ENCODE results near the gene CFAP20. TPM values are rescaled to one million over a fixed set of nuclear protein-coding genes. Genes with fewer than 3 reads are reported as not detected.
"Not testable (repeated sequence)": the region's sequence is repeated elsewhere in the genome, so short reads cannot be mapped to it uniquely, and the experiment has no call there.

Gene CFAP20
- total and polyA plus RNA-seq, 5 donors from 2014 or later = 41.9 to 147 (median 52.3) TPM

- not testable (repeated sequence) for H3K4me3 ChIP-seq (ENCODE audit: low read depth, low read length); H3K36me3 ChIP-seq (ENCODE audit: control insufficient read depth, insufficient read depth, low read length); H3K27ac ChIP-seq (ENCODE audit: insufficient read depth, low read length, poor library complexity, severe bottlenecking); DNase-seq; H3K4me3 Mint-ChIP-seq; H3K9me3 Mint-ChIP-seq; H3K4me1 Mint-ChIP-seq; H3K9me3 ChIP-seq (ENCODE audit: control insufficient read depth in 2 of 2, low read length in 2 of 2); H3K27me3 Mint-ChIP-seq; H3K36me3 Mint-ChIP-seq; H3K27me3 ChIP-seq (ENCODE audit: control insufficient read depth, insufficient read depth, low read length); H3K27ac Mint-ChIP-seq; H3K4me1 ChIP-seq (ENCODE audit: control insufficient read depth, insufficient read depth, low read length, poor library complexity, severe bottlenecking); ATAC-seq (ENCODE audit: low read depth in 2 of 2)
Measured at GRCh38 chr16:58073086-58073485, 56.1 kb downstream of the CFAP20 start.

- H3K4me3 ChIP-seq (ENCODE audit: low read depth, low read length); H3K27me3 ChIP-seq (ENCODE audit: control insufficient read depth, insufficient read depth, low read length); H3K27ac ChIP-seq (ENCODE audit: insufficient read depth, low read length, poor library complexity, severe bottlenecking); DNase-seq; H3K9me3 ChIP-seq (ENCODE audit: control insufficient read depth in 2 of 2, low read length in 2 of 2); H3K27me3 Mint-ChIP-seq; H3K4me1 ChIP-seq (ENCODE audit: control insufficient read depth, insufficient read depth, low read length, poor library complexity, severe bottlenecking); H3K27ac Mint-ChIP-seq; H3K9me3 Mint-ChIP-seq; H3K36me3 Mint-ChIP-seq; H3K4me3 Mint-ChIP-seq; ATAC-seq (ENCODE audit: low read depth in 2 of 2); H3K36me3 ChIP-seq (ENCODE audit: control insufficient read depth, insufficient read depth, low read length); H3K4me1 Mint-ChIP-seq: not testable (repeated sequence)
Measured at GRCh38 chr16:58072134-58072533, 57.0 kb downstream of the CFAP20 start.

GRCh38 chr16:58070585-58070984, 58.6 kb downstream of the CFAP20 start:
- ATAC-seq (ENCODE audit: low read depth in 2 of 2) = no peak
- DNase-seq = no peak
- no peak overlapping the region for H3K4me3 ChIP-seq (ENCODE audit: low read depth, low read length)
- no peaks in the 10 kb centered on the region for H3K9me3 ChIP-seq (ENCODE audit: control insufficient read depth in 2 of 2, low read length in 2 of 2)
- H3K36me3 ChIP-seq (ENCODE audit: control insufficient read depth, insufficient read depth, low read length) = no peaks in the 10 kb centered on the region
- Mint-ChIP-seq H3K27ac (no peak overlapping the region), H3K27me3 (peaks cover 7% of the 10 kb centered on the region), H3K4me1 (no peaks in the 10 kb centered on the region), H3K36me3 (no peaks in the 10 kb centered on the region), H3K4me3 (no peak overlapping the region), H3K9me3 (peaks cover 0 to 3% (median 0%) of the 10 kb centered on the region in 7 donors)
- H3K27me3 ChIP-seq (ENCODE audit: control insufficient read depth, insufficient read depth, low read length) = no peaks in the 10 kb centered on the region
- no peaks in the 10 kb centered on the region for H3K4me1 ChIP-seq (ENCODE audit: control insufficient read depth, insufficient read depth, low read length, poor library complexity, severe bottlenecking)
- no peak overlapping the region for H3K27ac ChIP-seq (ENCODE audit: insufficient read depth, low read length, poor library complexity, severe bottlenecking)

Other genes with a start within 250 kb of the CFAP20 start
- gene CNGB1, start 158.3 kb downstream of the CFAP20 start, total RNA-seq = not detected
- gene CNGB1, start 158.3 kb downstream of the CFAP20 start, polyA plus RNA-seq = not detected
- gene ZNF319, start 128.7 kb downstream of the CFAP20 start, total RNA-seq = 13.2 TPM
- 1 to 10 TPM; 2.6 to 7.2 (median 5.0) TPM for gene ZNF319, start 128.7 kb downstream of the CFAP20 start, polyA plus RNA-seq
- gene USB1, start 128.0 kb downstream of the CFAP20 start, total RNA-seq = 35.7 TPM
- gene USB1, start 128.0 kb downstream of the CFAP20 start, polyA plus RNA-seq = 10 to 100 TPM; 29.3 to 46.8 (median 37.1) TPM
- 0.27 TPM for gene MMP15, start 103.6 kb downstream of the CFAP20 start, total RNA-seq
- under 1 TPM in 2 of 4 donors, not detected in 2; 0.03 to 0.11 TPM for gene MMP15, start 103.6 kb downstream of the CFAP20 start, polyA plus RNA-seq
- 57.3 TPM for gene CSNK2A2, start 68.7 kb upstream of the CFAP20 start, total RNA-seq
- gene CSNK2A2, start 68.7 kb upstream of the CFAP20 start, polyA plus RNA-seq = 10 to 100 TPM in 2 of 4 donors, 1 to 10 TPM in 2; 7.9 to 11.6 (median 9.6) TPM
- gene PRSS54, start 165.6 kb upstream of the CFAP20 start, total RNA-seq = not detected
- not detected for gene PRSS54, start 165.6 kb upstream of the CFAP20 start, polyA plus RNA-seq